Activated T-helper 9 cell treated with anti-CD3 and anti-CD28 coated beads, Interleukin-2, amount 50 U/mL, for 16 hours (primary cell): ENCODE data around the gene TRIP13.
A peak's percentile ranks its signal among the peaks of the same experiment; 100 is the strongest.
"Not testable (repeated sequence)": the region's sequence is repeated elsewhere in the genome, so short reads cannot be mapped to it uniquely, and the experiment has no call there.

Source experiments
- DNase-seq: peaks from one replicate; pipeline ENCODE4 v3.0.0-alpha.2; 2020; ENCODE audit warnings: low read depth

TRIP13 gene, protein sequence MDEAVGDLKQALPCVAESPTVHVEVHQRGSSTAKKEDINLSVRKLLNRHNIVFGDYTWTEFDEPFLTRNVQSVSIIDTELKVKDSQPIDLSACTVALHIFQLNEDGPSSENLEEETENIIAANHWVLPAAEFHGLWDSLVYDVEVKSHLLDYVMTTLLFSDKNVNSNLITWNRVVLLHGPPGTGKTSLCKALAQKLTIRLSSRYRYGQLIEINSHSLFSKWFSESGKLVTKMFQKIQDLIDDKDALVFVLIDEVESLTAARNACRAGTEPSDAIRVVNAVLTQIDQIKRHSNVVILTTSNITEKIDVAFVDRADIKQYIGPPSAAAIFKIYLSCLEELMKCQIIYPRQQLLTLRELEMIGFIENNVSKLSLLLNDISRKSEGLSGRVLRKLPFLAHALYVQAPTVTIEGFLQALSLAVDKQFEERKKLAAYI

DNA sequence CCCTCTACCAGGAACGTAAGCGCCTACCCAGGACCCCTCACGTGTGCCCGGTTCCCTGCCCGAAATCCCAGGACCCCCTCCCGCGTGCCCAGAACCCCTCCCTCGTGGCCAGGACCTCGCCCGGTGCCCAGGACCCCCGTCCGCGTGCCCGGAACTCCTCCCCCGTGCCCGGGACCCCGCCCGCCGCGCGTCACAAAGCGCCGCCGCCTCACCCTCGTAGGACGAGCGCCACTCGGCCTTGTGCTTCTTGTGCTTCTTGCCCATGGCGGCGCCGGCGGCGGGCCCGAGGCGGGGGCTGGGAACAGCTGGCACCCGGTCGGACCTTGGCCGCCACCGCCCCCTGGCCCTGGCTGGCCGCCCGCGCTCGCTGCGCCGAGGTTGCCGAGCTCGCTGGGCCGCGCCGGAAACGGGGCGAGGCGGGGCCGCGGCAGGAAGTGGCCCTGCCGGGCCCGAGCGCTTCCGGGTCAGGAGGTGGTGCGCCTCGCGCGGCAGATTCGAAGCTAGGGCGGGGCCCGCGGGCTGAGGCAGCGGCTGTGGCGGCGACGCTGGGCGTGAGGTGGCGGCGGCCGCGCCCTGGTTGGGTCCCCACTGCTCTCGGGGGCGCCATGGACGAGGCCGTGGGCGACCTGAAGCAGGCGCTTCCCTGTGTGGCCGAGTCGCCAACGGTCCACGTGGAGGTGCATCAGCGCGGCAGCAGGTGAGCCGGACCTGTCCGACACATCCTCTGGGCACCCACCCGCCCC is at the start of gene TRIP13, which contains the start of gene BRD9:
TSS of gene TRIP13 (plus strand) at position 491 of the 743 bp plus-strand sequence. CDS start at position 606, 115 bp downstream.
TSS of gene BRD9 (minus strand) at position 408 of the 743 bp plus-strand sequence. CDS start at position 264, 144 bp downstream.
- DNase-seq = peak; percentile 78

DNA sequence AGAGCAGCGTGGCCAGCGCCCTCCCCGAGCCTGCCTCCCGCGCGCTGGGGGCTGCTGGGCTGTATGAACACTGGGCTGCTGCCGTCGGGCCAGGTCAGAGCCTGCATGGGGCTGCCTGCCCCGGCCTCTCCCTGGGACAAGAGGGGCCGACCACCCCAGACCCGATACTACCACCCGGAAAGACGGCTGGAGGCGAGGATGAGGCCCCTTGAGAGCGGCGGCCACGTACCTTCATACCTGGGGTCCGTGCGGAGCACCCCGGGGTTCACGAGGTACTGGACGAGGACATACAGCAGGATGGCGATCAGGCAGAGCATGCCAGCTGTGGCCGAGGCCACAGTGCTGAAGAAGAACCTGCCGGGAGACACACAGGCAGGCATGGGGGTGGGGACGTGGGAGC is 49.3 kb upstream of the TRIP13 start:
- not testable (repeated sequence) for DNase-seq

DNA sequence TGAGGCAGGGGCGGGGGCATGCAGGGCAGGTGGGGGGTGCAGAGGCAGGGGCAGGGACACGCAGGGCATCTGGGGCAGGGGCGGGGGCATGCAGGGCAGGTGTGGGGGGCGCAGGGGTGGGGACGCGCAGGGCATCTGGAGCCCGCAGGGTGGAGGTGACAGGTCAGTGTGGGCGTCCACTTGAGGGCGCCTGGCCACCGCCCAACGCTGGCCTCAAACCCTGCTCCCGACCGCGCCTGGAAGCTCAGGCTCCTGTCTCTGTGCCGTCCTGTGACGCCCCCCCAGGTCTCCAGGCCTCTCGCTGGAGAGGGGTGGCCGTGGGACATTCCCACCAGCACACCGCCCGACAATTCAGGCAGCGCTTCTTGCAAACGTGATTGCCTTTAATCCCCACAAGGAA is 48.8 kb upstream of the TRIP13 start:
- DNase-seq = not testable (repeated sequence)

DNA sequence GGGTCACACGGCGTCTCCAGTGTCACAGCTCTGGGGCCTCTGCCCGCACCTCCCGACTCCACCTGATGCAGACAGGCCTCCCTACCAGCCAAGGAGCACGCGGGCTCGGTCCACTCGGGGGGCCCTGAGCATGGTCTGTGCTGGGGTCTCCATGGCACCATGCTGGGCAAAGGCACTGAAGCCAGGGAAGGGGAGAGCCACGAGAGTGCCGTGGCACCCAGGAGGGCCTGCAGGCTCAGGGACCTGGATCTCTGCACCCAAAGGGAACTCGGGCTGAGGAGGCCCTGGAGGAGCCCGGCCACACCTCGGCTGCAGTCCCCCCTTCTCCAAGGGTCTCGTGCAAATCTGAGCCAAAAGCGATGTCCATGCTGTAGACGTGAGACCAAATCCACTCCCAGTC is 48.3 kb upstream of the TRIP13 start:
- not testable (repeated sequence) for DNase-seq

GRCh38 chr5:845031-845675 is 47.5 kb upstream of the TRIP13 start:
- DNase-seq = not testable (repeated sequence)

DNA sequence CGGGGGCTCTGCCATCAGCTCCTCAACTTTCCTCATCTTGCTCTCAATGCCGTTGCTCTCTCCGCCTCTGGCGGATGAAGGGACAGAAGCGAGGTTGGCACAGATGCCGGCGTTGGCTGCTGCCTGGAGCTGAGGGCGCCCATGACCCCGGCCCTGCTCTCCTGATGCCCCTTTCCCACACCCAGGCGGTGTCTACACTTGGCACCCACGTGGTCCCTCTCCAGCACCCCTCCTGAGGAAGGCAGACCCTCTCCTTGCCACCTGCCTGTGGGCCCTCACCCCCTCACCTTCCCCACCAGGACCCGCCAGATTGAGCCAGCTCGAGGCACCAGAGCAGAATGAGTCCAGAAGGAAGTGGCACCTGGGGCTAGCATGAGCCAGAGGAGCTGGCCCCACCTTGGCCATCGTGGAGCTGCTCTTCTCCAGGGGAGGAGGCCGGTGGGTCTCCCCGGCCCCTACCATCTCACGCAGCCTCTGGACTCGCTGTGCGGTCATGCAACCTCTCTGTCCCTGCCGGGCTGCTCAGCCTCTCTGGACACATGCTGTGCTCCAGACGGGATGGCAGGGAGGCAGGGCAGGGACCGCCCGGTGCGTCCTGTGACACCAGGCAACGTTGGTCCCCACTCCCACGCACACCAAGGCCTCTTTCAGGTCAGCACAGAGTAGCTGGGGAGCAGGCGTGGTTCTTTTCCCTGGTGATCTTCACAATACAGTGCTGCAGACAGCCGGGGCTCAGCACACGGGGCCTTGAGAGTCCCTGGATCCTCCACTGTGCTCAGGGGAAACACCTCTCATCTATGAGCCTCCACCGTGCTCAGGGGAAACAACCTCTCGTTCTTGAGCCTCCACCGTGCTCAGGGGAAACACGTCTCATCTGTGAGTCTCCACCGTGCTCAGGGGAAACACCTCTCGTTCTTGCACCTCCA is 46.7 kb upstream of the TRIP13 start:
- DNase-seq = not testable (repeated sequence)

DNA sequence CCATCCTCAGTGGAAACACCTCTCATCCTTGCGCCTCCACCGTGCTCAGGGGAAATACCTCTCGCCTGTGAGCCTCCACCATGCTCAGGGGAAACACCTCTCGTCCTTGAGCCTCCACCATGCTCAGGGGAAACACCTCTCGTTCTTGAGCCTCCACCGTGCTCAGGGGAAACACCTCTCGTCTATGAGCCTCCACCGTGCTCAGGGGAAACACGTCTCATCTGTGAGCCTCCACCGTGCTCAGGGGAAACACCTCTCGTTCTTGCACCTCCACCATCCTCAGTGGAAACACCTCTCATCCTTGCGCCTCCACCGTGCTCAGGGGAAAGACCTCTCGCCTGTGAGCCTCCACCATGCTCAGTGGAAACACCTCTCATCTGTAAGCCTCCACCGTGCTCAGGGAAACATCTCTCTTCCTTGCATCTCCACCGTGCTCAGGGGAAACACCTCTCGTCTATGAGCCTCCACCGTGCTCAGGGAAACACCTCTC is 46.0 kb upstream of the TRIP13 start:
- DNase-seq = not testable (repeated sequence)

GRCh38 chr5:847212-847611 is 45.5 kb upstream of the TRIP13 start:
- DNase-seq = not testable (repeated sequence)

- not testable (repeated sequence) for DNase-seq
These were observed 44.9 kb upstream of the TRIP13 start for GRCh38 chr5:847736-848135.

DNA sequence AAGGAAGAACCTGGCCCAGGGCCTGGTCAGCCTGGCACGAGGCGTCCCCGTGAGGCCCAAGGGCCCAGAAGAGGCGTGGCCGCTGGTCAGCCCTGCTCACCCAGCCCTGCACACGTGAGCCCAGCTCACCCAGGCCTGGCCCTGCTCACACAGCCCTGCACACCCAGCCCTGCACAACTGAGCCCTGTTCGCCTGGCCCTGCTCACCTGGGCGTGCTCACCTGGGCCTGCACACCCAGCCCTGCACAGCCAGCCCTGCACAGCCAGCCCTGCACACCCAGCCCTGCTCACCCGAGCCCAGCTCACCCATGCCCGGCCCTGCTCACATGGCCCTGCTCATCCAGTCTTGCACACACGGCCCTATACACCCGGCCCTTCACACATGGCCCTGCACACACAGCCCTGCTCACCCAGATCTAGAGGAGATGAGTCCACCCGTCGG is 44.0 kb upstream of the TRIP13 start:
- no peak for DNase-seq

GRCh38 chr5:849651-850301 is 42.9 kb upstream of the TRIP13 start:
- DNase-seq = no peak

- no peak for DNase-seq
These were observed 42.1 kb upstream of the TRIP13 start, which contains the start of gene ZDHHC11 for GRCh38 chr5:850511-851006. TSS of gene ZDHHC11 (minus strand) at chr5:850986. CDS start at chr5:850602, 384 bp downstream.

GRCh38 chr5:851076-851475 is 41.6 kb upstream of the TRIP13 start:
- DNase-seq = no peak

DNA sequence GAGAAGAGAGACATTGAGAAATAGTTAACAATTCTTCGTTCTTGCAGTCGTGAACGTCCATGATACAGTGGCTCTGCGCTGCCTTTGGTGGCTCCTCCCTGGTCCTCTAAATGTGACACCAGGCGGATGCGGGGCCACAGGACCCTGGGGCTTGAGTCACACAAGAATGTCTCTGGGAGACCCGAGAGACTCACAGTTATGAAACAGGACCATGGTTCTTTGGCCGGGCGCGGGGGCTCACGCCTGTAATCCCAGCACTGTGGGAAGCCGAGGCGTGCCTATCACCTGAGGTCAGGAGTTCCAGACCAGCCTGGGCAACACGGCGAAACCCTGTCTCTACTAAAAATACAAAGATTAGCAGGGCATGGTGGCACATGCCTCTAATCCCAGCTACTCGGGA is 41.1 kb upstream of the TRIP13 start:
- DNase-seq = no peak

GRCh38 chr5:852018-852417 is 40.7 kb upstream of the TRIP13 start:
- DNase-seq = no peak

GRCh38 chr5:852431-853401 is 40.0 kb upstream of the TRIP13 start:
- no peak for DNase-seq

DNA sequence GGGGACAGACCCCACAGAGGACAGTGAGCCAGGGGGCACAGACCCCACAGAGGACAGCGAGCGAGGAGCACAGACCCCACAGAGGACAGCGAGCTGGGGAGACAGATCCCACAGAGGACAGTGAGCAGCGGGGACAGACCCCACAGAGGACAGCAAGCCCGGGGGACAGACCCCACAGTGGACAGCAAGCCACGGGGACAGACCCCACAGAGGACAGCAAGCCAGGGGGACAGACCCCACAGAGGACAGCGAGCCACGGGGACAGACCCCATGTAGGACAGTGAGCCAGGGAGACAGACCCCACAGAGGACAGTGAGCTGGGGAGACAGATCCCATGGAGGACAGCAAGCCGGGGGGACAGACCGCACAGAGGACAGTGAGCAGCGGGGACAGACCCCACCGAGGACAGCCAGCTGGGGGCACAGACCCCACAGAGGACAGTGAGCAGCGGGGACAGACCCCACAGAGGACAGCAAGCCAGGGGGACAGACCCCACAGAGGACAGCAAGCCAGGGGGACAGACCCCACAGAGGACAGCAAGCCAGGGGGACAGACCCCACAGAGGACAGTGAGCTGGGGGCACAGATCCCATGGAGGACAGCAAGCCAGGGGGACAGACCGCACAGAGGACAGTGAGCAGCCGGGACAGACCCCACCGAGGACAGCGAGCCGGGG is 39.1 kb upstream of the TRIP13 start:
- not testable (repeated sequence) for DNase-seq

DNA sequence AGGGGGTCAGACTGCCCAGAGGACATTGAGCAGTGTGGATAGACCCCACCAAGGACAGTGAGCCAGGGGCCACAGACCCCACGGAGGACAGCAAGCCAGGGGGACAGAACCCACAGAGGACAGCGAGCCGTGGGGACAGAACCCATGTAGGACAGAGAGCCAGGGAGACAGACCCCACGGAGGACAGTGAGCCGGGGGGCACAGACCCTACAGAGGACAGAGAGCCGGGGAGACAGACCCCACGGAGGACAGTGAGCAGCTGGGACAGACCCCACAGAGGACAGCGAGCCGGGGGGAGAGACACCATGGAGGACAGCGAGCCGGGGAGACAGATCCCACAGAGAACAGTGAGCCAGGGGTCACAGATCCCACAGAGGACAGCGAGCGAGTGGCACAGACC is 38.5 kb upstream of the TRIP13 start:
- DNase-seq = no peak
